Uterus (tissue), 4 donors: ENCODE measurements around the gene ERGIC1. TPM values are rescaled to one million over a fixed set of nuclear protein-coding genes. Genes with fewer than 3 reads are reported as not detected.
"Not testable (repeated sequence)": the region's sequence is repeated elsewhere in the genome, so short reads cannot be mapped to it uniquely, and the experiment has no call there.

Source experiments
- DNase-seq, 2 donors: peaks; one replicate each; pipeline ENCODE4 v3.0.0-alpha.2; 2019 to 2020
- H3K27ac ChIP-seq, 2 donors: fragments of 200-600 bp; sonication (generic); 1 replicate in 1 of 2; 2 replicates in 1 of 2; pipeline ENCODE4 v1.5.1; 2016 to 2018
- H3K27me3 ChIP-seq, 2 donors: fragments of 200-600 bp; sonication (generic); one replicate each; pipeline ENCODE4 v1.5.1; 2018 to 2019; ENCODE audit warnings: control low read depth in 1 of 2
- H3K36me3 ChIP-seq, 2 donors: fragments of 200-600 bp; sonication (generic); one replicate each; pipeline ENCODE4 v1.5.1; 2019; ENCODE audit warnings: control low read depth in 1 of 2
- H3K4me1 ChIP-seq, 2 donors: fragments of 200-600 bp; sonication (generic); one replicate each; pipeline ENCODE4 v1.5.1; 2018 to 2019; ENCODE audit warnings: control low read depth in 1 of 2
- H3K4me3 ChIP-seq, 2 donors: fragments of 200-600 bp; sonication (generic); 1 replicate in 1 of 2; 2 replicates in 1 of 2; pipeline ENCODE4 v1.5.1; 2018 to 2019; ENCODE audit warnings: mild to moderate bottlenecking in 1 of 2
- H3K9me3 ChIP-seq, 2 donors: fragments of 200-600 bp; sonication (generic); one replicate each; pipeline ENCODE4 v1.5.1; 2019; ENCODE audit warnings: control low read depth in 1 of 2
- POLR2A ChIP-seq, 2 donors: fragments of 450-650 bp; IDR thresholded peaks; one replicate each; pipeline ENCODE4 v1.6.1; 2016; ENCODE audit warnings: antibody characterized with exemption in 2 of 2, mild to moderate bottlenecking in 1 of 2, moderate library complexity in 1 of 2
- intact Hi-C: fragments of 100-400 bp; cut with DNase I; formaldehyde crosslinking; loops from one replicate; pipeline ENCODE4 v1.15.1; 2023; ENCODE audit warnings: low total_unique reads
- total RNA-seq, 4 donors: library from RNA; depleted of rRNA in 3 of 4; stranded (reverse); fragments of >200 nt in 3 of 4; gene quantifications; one replicate each; pipeline versions ENCODE4 v1.1.0 to v1.2.4, GENCODE V29; 2014 to 2023
- TF ChIP-seq, protein P1 (sequence below), 4 experiments: fragments of 200-600 bp in 2 of 4; fragments of 450-650 bp in 2 of 4; sonication (generic) in 2 of 4; IDR thresholded peaks; one replicate each; pipeline ENCODE4 v1.5.1; 2016 to 2019; ENCODE audit warnings: antibody characterized with exemption in 4 of 4, mild to moderate bottlenecking in 2 of 4, moderate library complexity in 1 of 4
- donor health status: DM: yes; HTN: yes; CAD: no.

ERGIC1 gene, protein sequence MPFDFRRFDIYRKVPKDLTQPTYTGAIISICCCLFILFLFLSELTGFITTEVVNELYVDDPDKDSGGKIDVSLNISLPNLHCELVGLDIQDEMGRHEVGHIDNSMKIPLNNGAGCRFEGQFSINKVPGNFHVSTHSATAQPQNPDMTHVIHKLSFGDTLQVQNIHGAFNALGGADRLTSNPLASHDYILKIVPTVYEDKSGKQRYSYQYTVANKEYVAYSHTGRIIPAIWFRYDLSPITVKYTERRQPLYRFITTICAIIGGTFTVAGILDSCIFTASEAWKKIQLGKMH
- total RNA-seq, result 100 to 1,000 TPM in 1 of 4 donors, 10 to 100 TPM in 3; 34.8 to 130 (median 67.7) TPM

DNA sequence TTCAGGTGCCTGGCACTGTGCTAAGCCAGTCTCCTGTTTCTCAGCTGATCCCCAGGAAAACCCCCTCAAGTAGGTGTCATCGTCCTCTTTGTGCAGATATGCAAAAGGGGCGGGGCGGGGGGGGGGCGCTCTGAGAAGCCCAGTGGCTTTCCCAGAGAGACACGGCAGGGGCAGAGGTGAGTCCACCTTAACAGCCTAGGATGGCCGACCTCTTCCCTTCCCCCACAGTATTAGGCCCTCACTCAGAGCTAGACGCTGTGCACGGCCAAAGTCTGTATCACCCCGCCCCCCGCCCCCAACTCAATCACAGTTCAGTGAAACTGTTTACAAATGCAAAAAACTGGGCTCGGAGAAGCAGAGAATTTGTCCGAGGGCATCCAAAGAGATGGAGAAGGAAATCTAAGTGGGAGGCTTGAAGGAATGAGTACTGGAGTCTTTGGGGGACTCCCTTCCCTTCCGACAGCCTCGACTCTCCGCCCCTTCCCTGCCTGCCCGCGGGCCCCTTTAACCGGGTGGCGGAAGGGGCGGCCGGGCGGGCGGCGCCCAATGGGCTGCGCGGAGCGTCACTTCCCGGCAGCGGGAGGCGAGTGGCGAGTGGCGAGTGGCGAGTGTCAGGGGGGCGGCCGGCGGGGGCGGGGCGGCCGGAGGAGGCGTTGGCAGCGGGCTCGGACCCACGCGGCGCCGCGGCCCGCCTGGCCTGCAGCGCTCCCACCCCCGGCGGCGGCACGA, at the start of gene ERGIC1:
Gene ERGIC1 (plus strand): TSS at position 566 of the 729 bp plus-strand sequence. CDS start 163 bp downstream, at position 729.
- peaks cover 0 to 7% of the 10 kb centered on the region in 2 donors for H3K4me1 ChIP-seq
- peak; percentile 78 to 84 for DNase-seq
- peak within 1 kb of the TSS; percentile 75 to 79 for H3K4me3 ChIP-seq
- intact Hi-C loops, result no loop called here
- TF ChIP-seq, protein P1, sequence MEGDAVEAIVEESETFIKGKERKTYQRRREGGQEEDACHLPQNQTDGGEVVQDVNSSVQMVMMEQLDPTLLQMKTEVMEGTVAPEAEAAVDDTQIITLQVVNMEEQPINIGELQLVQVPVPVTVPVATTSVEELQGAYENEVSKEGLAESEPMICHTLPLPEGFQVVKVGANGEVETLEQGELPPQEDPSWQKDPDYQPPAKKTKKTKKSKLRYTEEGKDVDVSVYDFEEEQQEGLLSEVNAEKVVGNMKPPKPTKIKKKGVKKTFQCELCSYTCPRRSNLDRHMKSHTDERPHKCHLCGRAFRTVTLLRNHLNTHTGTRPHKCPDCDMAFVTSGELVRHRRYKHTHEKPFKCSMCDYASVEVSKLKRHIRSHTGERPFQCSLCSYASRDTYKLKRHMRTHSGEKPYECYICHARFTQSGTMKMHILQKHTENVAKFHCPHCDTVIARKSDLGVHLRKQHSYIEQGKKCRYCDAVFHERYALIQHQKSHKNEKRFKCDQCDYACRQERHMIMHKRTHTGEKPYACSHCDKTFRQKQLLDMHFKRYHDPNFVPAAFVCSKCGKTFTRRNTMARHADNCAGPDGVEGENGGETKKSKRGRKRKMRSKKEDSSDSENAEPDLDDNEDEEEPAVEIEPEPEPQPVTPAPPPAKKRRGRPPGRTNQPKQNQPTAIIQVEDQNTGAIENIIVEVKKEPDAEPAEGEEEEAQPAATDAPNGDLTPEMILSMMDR (IDR thresholded peaks at IDR 0.05), result peak in 1 of 4 experiments; percentile 10
- TF ChIP-seq POLR2A (IDR thresholded peaks at IDR 0.05), result peak; percentile 72 to 87
- no peaks in the 10 kb centered on the region for H3K36me3 ChIP-seq
- H3K9me3 ChIP-seq, result no peaks in the 10 kb centered on the region
- peak within 1 kb of the TSS; percentile 81 to 88 for H3K27ac ChIP-seq
- no peaks in the 10 kb centered on the region for H3K27me3 ChIP-seq

GRCh38 chr5:172785429-172786088, 48.5 kb upstream of the ERGIC1 start:
- Histone ChIP-seq H3K4me3 (no peak overlapping the region), H3K4me1 (peaks cover 6 to 12% of the 10 kb centered on the region in 2 donors), H3K36me3 (no peaks in the 10 kb centered on the region), H3K27ac (no peak overlapping the region), H3K9me3 (no peaks in the 10 kb centered on the region), H3K27me3 (no peaks in the 10 kb centered on the region)
- TF ChIP-seq, protein P1 (IDR thresholded peaks at IDR 0.05), result no peak
- TF ChIP-seq POLR2A (IDR thresholded peaks at IDR 0.05), result no peak
- no peak for DNase-seq
- intact Hi-C loops, result no loop called here

GRCh38 chr5:172786736-172787462, 47.2 kb upstream of the ERGIC1 start:
- peaks cover 6 to 12% of the 10 kb centered on the region in 2 donors for H3K4me1 ChIP-seq
- no peak overlapping the region for H3K27ac ChIP-seq
- no peaks in the 10 kb centered on the region for H3K9me3 ChIP-seq
- no peaks in the 10 kb centered on the region for H3K27me3 ChIP-seq
- H3K4me3 ChIP-seq, result no peak overlapping the region
- H3K36me3 ChIP-seq, result no peaks in the 10 kb centered on the region
- DNase-seq, result peak in 1 of 2 donors; percentile 15
- intact Hi-C loops, result no loop called here
- TF ChIP-seq POLR2A (IDR thresholded peaks at IDR 0.05), result no peak
- TF ChIP-seq, protein P1 (IDR thresholded peaks at IDR 0.05), result no peak

DNA sequence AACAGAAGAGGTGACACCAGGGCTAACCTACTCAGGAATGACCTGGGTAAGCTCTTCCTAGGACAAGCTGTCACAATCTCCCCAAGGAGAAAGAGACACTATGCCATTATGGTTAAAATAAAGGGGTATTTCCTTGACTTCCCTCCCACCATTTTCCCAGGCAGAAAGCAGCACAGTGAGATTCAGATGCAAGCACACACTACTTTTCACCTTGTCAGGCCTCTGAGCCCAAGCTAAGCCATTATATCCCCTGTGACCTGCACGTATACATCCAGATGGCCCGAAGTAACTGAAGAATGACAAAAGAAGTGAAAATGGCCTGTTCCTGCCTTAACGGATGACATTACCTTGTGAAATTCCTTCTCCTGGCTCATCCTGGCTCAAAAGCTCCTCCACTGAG, 46.5 kb upstream of the ERGIC1 start:
- H3K36me3 ChIP-seq, DNase-seq, intact Hi-C loops, H3K4me3 ChIP-seq, H3K27ac ChIP-seq, H3K9me3 ChIP-seq, H3K27me3 ChIP-seq: not testable (repeated sequence)
- H3K4me1 ChIP-seq, result peaks cover 6 to 12% of the 10 kb centered on the region in 2 donors
